Measurements from ENCODE around the gene CAPN5.

CAPN5 gene

DNA sequence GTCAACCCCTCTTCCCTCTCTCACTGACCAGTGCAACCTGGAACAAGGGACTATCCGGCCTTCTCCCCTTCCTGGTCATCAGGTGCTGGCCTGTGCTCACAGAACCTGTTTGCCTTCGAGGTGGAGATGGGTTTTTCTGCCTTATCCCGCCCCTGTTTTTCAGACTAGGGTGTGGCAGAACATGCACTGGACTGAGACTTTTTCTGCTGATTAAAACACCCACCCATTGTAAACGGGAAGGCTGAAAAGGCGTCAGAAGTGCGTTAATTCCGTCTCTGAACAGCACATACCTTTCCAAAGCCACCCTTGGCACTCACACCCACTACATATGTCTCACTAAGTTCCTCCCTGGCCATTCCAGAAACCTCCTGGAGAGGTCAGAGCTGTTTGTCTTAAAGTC is 36.9 kb upstream of the CAPN5 start:
- TF ChIP-seq EZH2phosphoT487 (IDR thresholded peaks at IDR 0.05; ENCODE audit: low read depth) = no peak
- TF ChIP-seq, protein P1, sequence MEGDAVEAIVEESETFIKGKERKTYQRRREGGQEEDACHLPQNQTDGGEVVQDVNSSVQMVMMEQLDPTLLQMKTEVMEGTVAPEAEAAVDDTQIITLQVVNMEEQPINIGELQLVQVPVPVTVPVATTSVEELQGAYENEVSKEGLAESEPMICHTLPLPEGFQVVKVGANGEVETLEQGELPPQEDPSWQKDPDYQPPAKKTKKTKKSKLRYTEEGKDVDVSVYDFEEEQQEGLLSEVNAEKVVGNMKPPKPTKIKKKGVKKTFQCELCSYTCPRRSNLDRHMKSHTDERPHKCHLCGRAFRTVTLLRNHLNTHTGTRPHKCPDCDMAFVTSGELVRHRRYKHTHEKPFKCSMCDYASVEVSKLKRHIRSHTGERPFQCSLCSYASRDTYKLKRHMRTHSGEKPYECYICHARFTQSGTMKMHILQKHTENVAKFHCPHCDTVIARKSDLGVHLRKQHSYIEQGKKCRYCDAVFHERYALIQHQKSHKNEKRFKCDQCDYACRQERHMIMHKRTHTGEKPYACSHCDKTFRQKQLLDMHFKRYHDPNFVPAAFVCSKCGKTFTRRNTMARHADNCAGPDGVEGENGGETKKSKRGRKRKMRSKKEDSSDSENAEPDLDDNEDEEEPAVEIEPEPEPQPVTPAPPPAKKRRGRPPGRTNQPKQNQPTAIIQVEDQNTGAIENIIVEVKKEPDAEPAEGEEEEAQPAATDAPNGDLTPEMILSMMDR (IDR thresholded peaks at IDR 0.05; ENCODE audit: low read depth, low read length) = no peak
- Histone ChIP-seq H3K4me2 (ENCODE audit: low read length) (no peak overlapping the region), H3K27ac (ENCODE audit: low read length) (no peak overlapping the region), H3K4me1 (ENCODE audit: low read length) (peaks cover 14% of the 10 kb centered on the region), H3K9ac (ENCODE audit: low read length) (no peak overlapping the region), H3K36me3 (replicated peaks; ENCODE audit: low read depth, low read length) (no peaks in the 10 kb centered on the region), H3K27me3 (ENCODE audit: low read depth, low read length) (peaks cover 21% of the 10 kb centered on the region), H2AFZ (ENCODE audit: low read depth, low read length) (no peak overlapping the region), H3K4me3 (ENCODE audit: low read length) (no peak overlapping the region), H3K9me3 (ENCODE audit: insufficient read depth, low read length) (no peaks in the 10 kb centered on the region), H3K79me2 (ENCODE audit: low read length) (no peaks in the 10 kb centered on the region), H4K20me1 (ENCODE audit: insufficient read depth, low read length) (no peaks in the 10 kb centered on the region)

DNA sequence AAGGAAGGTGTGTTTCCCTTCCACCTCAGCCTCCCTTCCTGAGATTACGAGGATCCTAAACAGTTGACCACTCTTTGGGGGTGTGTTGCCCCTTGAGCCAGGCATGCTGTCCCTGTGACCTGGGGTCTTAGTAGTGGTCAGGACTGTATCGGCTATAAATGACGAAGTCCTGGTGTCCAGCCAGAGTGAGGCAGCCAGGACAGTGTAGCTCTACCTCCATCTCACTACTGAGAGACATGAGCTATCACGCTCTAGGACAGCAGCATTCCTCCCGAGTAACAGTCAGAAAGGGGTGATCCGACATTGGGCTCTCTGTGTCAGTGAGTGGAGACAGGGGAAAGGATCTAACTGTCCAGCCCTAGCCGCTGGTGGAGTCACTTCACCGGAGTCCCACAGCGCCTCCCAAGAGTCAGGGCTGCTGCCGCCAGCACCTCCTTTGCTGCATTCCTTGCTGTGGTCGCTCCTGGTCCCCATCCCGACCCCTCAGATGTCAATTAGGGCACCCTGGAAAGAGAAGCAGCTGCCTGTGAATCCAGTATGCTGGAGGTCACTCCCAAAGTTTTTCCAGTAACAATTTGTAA is 35.8 kb upstream of the CAPN5 start:
- no peaks in the 10 kb centered on the region for H3K9me3 ChIP-seq (ENCODE audit: insufficient read depth, low read length)
- TF ChIP-seq EZH2phosphoT487 (IDR thresholded peaks at IDR 0.05; ENCODE audit: low read depth) = no peak
- TF ChIP-seq, protein P1 (IDR thresholded peaks at IDR 0.05; ENCODE audit: low read depth, low read length) = no peak
- H3K4me1 ChIP-seq (ENCODE audit: low read length) = peaks cover 8% of the 10 kb centered on the region
- H3K79me2 ChIP-seq (ENCODE audit: low read length) = no peaks in the 10 kb centered on the region
- H3K9ac ChIP-seq (ENCODE audit: low read length) = no peak overlapping the region
- no peak overlapping the region for H3K4me2 ChIP-seq (ENCODE audit: low read length)
- H3K4me3 ChIP-seq (ENCODE audit: low read length) = no peak overlapping the region
- H2AFZ ChIP-seq (ENCODE audit: low read depth, low read length) = no peak overlapping the region
- H3K27ac ChIP-seq (ENCODE audit: low read length) = no peak overlapping the region
- H3K27me3 ChIP-seq (ENCODE audit: low read depth, low read length) = peaks cover 25% of the 10 kb centered on the region
- no peaks in the 10 kb centered on the region for H4K20me1 ChIP-seq (ENCODE audit: insufficient read depth, low read length)
- H3K36me3 ChIP-seq (replicated peaks; ENCODE audit: low read depth, low read length) = no peaks in the 10 kb centered on the region

DNA sequence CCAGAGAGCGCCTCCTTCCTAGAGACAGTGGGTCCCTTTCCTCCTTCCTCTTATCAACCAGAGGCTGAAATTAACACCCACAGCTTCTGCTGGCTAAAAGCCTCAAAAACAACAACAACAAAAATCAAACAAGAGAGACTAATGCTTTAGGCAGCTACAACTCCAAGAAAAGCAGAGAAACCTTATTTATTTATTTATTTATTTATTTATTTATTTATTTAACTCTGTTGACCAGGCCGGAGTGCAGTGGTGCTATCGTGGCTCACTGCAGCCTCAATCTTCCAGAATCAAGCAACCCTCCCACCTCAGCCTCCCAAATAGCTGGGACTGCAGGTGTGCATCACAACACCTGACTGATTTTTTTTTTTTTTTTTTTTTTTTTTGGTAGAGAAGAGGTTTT is 35.2 kb upstream of the CAPN5 start:
- H3K4me2 ChIP-seq (ENCODE audit: low read length) = no peak overlapping the region
- H3K27ac ChIP-seq (ENCODE audit: low read length) = no peak overlapping the region
- no peak overlapping the region for H3K9ac ChIP-seq (ENCODE audit: low read length)
- no peak overlapping the region for H2AFZ ChIP-seq (ENCODE audit: low read depth, low read length)
- no peaks in the 10 kb centered on the region for H3K9me3 ChIP-seq (ENCODE audit: insufficient read depth, low read length)
- H3K36me3 ChIP-seq (replicated peaks; ENCODE audit: low read depth, low read length) = no peaks in the 10 kb centered on the region
- H4K20me1 ChIP-seq (ENCODE audit: insufficient read depth, low read length) = no peaks in the 10 kb centered on the region
- peaks cover 30% of the 10 kb centered on the region for H3K27me3 ChIP-seq (ENCODE audit: low read depth, low read length)
- H3K4me1 ChIP-seq (ENCODE audit: low read length) = peaks cover 8% of the 10 kb centered on the region
- no peak overlapping the region for H3K4me3 ChIP-seq (ENCODE audit: low read length)
- no peak for TF ChIP-seq EZH2phosphoT487 (IDR thresholded peaks at IDR 0.05; ENCODE audit: low read depth)
- TF ChIP-seq, protein P1 (IDR thresholded peaks at IDR 0.05; ENCODE audit: low read depth, low read length) = no peak
- no peaks in the 10 kb centered on the region for H3K79me2 ChIP-seq (ENCODE audit: low read length)

DNA sequence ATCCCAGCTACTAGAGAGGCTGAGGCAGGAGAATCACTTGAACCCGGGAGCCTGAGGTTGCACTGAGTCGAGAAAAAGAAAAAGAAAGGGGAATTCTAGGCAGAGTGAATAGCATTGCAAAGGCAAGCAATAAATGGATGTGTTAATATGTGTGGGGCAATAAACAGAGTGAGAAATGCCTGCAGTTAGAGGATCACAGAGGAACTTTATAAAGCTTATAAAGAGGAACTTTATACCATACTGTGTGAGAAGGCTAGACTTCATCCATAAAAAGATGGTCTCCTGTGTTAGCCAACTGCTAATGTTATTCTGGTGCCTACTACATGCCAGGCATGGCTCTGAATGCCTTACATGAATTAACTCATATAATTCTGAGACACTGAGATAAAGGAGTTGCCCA is 31.7 kb upstream of the CAPN5 start:
- Histone ChIP-seq H3K4me1 (ENCODE audit: low read length) (peaks cover 28% of the 10 kb centered on the region), H3K27ac (ENCODE audit: low read length) (no peak overlapping the region)
- TF ChIP-seq, protein P1 (IDR thresholded peaks at IDR 0.05; ENCODE audit: low read depth, low read length) = no peak
- no peak for TF ChIP-seq EZH2phosphoT487 (IDR thresholded peaks at IDR 0.05; ENCODE audit: low read depth)

More for the DNA sequence above, 31.7 kb upstream of the CAPN5 start:
- Histone ChIP-seq H2AFZ (ENCODE audit: low read depth, low read length) (no peak overlapping the region), H3K9me3 (ENCODE audit: insufficient read depth, low read length) (no peaks in the 10 kb centered on the region), H3K79me2 (ENCODE audit: low read length) (no peaks in the 10 kb centered on the region), H3K9ac (ENCODE audit: low read length) (no peak overlapping the region), H3K4me2 (ENCODE audit: low read length) (no peak overlapping the region), H3K27me3 (ENCODE audit: low read depth, low read length) (peaks cover 31% of the 10 kb centered on the region), H3K36me3 (replicated peaks; ENCODE audit: low read depth, low read length) (no peaks in the 10 kb centered on the region), H3K4me3 (ENCODE audit: low read length) (no peak overlapping the region), H4K20me1 (ENCODE audit: insufficient read depth, low read length) (no peaks in the 10 kb centered on the region)

All from OCI-LY3 (cell line).